KG1 (cell line): Measurements from ENCODE around the gene AAR2.

Experiments
- DNase-seq: peaks from one replicate; lab custom pipeline; 2025; lab: John Stamatoyannopoulos, UW

Gene AAR2

DNA sequence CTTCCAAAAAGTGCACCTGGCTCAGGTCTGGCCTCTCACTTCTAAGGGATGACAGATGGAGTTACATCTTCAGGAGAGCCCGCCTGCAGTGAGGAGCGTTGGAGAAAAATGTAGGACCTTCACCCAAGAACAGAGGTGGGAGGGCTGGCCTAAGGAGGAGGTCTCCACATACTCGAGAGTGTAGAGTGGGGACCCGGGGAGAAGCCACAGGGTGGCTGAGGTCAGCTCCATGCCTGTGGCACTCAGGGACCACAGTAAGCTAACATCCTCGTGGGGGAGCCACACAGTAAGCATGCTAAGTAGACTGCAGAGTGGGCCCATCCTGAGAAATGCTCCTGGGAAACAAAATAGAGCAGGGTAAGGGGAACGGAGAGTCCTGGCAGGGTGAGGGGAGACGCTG lies 24.0 kb downstream of the AAR2 start:
- DNase-seq, result no peak

DNA sequence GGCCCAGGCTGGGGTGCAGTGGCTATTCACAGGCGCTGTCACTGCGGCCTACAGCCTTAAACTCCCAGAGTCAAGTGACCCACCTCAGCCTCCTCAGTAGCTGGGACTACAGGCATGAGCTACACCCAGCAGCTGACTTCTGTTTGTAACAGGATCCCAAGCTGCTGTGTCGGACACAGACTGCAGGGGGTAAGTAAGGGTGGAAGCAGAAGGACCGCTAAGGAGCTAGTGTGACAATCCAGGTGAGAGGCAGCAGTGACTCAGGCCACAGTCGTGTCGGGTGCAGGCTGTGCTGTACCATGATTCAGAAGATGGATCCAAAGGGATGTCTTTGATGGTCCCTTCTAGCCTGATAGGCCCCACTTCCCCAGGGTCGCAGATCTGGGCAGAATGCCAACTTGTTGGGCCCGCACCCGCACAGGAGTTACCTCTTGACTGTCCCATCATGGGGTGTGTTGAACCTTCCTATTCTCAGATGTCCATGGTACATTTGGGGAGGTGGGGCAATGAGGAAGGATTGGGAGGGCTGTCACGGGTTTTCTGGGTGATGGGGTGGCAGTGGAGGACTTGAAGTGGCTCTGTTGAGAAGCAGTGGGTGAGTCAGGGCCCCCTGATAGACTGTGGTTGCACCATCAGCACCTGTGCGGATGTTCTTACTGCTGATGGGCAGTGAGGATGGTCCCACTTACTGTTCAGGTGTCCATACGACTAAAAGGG lies 25.3 kb downstream of the AAR2 start:
- no peak for DNase-seq

DNA sequence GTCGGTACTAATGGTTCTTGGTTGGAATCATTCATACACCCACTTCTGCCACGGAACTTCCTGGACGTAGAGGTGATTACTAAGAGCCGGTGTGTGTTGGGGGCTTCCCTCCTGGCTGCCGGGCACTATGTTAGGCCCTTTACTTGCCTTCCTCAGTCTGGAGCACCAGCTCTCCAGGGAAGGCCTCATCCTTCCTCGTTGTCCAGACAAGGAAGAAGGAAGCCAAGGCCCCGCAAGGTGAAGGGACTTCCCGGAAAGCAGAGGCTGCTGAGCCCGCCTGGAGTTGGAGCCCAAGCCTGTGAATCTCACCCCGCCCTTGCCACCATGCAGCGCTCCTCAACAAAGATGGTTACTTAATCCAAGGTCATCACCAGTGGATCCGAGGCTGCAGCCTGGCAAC lies 26.2 kb downstream of the AAR2 start:
- DNase-seq, result no peak

DNA sequence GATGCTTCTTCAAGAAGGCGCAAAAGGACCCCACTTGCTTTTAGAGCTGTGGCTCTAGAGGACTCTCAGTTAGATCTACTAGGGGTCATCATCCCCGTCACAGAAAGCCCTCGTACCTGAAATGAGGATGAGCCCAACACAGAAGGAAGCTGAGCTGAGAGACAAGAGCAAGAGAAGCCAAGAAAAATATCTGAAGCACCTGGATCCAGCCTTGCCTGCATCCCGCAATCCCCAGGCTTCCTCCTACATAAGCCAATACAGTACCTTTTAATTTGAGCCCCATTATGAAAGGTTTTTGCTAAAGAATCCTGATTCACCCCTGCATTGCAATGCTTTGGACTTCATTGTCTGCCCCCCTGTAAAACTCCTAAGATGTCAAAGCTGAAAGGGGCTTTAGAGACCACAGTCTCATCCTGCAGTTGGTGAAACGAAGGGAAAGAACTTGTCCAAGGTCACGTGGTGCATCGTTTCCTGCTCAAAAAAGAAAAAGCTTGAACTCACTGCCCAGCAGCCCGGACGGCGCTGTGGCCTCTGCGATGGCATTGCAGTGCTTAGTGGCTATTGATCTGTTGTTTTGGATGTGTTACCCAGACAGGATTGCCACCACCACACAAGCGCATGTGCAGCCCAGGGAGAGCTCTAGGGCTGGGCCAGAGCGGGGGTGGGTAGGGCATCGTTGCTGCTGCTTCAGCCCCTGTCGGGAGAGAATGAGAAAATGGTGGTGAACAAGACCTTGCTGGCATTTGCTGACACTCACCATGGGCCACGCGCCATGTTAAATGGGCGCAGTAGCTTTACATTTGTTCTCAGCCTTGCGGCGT lies 28.4 kb downstream of the AAR2 start:
- no peak for DNase-seq

DNA sequence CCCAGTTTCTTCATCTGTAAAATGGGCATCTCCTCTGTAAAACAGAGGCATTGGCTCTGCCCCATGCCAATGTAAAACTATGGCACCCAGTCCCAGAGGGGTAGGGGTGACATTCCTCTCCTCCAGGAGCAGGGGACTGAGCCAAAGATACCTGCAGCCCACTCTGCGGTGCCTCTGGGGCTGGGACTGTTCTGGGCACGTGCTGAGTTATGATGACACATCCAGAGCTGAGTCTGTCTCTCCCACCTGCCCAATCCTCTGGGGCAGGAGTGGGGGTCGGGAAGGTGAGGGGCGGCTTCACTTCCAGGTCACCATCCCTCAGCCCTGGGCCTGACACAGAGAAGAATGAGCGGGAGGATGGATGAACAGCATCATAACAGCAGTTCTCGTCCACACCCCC lies 29.9 kb downstream of the AAR2 start:
- DNase-seq, result no peak

DNA sequence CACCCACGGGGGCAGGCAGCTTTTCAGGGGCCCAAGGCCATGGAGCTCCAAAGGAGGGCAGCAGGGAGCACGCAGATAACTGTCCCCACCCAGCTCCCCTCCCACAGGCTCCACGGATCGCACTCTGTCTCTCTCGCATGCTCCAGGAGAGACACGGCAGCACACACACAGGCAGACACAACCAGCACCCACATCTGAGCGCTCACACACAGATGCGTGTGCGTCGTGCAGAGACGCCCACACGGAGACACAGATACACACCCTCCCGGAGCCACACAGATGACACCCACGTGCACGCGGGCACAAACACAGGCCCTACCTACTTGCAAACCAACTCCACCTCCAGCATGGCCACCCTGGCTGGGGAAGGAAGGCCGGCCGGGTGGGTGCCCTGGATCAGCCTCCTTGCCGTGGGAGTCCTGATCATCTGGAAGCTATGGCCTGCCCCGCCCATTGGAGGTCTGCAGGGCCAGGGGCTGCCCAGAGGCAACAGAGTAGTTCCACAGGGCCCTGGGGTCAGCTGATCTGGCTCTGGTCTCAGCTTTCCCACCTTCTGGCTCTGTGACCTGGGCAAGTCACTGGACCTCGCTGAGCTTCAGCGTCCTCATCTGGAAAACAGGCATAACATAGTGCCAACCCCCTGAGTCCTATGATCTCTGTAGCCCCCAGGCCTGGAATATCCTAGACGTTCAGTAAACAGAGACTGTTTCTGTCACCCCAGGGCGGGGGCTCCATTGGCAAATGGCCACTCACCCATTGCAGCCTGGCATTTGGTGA lies 31.5 kb downstream of the AAR2 start:
- DNase-seq, result no peak

DNA sequence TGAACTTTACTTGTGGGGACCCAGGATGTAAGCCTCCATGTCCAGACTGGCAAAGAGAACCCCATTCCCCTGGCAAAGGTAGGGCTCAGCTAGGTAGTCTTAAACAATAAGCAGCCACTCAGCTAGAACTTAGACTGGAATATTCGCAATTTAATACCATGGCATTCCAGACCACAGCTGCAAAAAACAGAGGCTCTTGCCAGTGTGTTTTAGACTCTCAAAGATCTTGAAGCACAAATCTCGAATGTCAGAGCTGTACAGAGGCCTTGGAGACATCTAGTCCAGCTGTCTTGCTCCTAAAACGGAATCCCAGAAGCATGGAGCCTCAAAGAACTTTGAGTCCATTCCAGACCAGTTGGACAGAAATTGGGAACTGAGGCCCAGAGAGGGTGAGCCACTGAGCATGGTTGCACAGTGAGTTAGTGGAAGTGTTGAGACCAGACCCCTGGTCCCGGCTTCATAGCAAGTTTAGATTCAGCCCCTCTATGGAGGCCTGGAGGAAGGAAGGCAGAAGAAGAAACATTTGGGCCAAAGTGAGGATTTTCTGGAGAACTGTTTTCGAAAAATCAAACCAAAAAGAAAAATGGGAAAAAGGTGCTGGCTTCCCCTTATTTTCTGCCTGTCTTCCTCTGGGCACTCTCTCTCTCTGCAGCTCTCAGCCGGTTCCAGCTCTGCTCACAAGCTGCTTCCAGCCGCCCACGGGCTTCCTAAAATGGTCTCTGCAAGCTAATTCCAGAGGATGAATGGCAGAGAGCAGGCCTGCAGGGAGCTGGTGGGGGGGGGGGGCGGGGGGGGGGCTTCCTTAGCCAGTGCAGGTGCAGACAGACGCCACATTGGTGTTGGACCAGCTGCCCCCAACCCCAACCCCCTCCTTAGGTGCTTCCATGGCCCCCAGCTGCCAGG lies 32.4 kb downstream of the AAR2 start:
- no peak for DNase-seq

DNA sequence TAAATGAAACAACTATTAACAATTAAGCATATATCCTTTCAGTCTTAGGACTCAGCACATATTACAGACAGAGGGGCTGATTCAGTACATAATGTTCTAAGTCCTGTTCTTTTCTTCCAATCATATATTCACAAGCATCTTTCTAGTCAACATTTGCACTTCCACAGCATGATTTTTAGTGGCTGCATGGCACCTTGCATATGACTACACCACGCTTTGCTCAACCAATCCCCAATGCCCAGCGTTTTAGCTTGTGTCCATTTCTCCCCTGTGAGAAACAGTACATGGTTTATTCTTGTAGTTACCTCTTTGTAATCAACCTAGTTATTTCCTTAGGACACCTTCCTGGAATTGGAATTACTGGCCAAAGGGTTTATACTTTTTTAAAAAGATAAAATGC lies 33.2 kb downstream of the AAR2 start:
- DNase-seq, result no peak

DNA sequence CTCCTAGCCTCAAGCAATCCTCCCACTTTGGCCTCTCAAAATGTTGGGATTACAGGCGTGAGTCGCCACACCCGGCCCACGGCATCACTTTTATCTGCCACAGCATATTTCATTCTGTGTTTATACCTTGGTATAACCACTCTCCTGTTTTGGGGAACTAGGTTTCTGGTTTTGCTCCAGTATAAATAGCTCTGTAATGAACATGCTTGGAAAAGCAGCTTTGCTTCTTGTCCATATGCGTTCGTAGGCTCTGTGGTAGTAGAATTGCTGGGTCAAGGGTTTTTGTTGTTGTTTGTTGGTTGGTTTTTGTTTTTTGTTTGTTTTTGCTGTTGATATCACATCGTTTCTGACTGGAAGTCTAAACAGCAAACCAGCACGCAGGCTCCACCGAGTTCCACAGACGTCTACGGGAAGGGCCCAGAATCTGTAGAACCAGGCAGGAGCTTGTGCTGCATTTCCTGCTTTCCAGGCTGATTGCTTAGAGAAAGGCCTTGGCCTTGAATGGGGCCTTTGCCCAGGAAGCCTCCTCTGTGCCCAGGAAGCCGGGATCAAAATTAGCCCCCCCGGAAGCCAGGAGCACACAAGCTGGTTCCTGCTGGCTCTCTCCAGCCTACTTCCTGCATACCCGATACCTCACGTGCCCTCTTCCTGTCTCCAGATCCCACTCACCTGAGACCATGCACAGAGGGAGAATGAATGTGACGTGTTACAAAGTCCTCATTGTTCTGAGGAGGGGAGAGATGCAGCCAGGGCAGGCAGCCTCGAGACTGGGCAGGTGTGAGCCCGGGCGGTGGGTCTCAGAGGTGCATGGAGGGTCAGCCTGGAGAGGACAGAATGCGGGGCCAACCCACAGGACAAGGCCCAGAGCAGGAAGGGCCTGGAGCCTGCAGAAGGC lies 34.7 kb downstream of the AAR2 start:
- DNase-seq, result no peak

DNA sequence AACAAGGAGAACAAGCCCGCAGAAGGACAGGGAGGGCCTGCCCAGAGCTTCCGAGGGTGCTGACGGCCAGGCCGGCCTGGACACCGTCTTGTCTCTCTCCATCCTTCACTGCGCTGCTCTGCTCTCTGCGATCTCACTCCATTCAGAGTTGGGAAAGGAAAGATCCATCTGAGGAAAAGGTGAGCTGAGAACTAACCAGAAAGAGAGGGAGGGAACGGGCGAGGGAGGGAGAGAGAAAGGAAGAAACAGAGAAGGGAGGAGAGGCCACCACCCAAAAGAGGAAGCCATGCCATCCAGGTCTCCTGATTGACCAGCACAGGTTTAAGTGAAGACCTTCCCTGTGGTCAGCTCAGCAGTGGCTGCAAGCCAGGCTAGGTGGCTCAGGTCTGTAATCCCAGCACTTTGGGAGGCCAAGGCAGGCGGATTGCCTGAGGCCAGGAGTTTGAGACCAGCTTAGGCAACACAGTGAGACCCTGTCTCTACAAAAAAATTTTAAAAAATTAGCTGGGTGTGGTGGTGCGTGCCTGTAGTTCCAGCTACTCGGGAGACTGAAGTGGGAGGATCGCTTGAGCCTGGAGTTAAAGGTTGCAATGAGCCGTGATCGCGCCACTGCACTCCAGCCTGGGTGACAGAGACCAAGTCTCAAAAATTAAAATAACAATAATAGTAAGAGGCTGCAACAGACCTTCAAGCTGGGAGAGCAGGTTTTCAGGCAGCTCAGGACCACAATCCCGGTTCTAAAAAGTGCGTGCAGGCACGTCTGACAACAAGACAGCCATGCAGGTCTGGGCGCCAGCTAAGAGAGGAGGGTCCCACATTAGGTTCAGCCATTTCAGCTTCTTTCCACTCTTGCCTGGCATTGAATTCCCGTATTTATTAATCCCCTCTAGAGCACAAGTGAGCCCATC lies 35.6 kb downstream of the AAR2 start:
- no peak for DNase-seq

DNA sequence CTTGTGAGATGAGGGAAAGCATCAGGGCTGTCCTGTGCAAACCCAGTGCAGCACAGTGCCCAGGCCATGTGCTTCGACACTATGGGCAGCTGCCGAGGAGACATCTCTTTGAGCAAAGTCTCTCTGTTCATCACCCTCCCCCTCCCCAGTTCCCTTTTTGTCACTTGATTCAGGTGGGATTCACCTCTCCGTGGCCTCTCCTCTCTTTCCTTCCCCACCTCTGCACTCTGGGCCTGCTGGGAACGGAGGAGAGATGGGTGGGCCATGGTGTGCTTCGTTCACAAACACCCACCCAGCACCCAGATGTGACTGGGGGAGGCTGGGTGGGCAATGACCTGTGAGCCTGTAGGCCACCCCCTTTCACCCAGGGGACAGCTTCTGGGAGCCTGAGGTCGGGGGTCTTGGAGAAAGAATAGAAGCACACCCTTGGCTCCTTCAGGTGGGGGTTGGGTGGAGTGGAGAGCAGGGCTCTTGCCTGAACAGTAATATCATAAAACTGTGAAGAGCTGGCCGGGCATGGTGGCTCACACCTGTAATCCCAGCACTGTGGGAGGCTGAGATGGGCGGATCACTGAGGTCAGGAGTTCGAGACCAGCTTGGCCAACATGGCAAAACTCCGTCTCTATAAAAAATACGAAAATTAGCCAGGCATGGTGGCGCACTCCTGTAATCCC lies 36.4 kb downstream of the AAR2 start:
- DNase-seq, result no peak

DNA sequence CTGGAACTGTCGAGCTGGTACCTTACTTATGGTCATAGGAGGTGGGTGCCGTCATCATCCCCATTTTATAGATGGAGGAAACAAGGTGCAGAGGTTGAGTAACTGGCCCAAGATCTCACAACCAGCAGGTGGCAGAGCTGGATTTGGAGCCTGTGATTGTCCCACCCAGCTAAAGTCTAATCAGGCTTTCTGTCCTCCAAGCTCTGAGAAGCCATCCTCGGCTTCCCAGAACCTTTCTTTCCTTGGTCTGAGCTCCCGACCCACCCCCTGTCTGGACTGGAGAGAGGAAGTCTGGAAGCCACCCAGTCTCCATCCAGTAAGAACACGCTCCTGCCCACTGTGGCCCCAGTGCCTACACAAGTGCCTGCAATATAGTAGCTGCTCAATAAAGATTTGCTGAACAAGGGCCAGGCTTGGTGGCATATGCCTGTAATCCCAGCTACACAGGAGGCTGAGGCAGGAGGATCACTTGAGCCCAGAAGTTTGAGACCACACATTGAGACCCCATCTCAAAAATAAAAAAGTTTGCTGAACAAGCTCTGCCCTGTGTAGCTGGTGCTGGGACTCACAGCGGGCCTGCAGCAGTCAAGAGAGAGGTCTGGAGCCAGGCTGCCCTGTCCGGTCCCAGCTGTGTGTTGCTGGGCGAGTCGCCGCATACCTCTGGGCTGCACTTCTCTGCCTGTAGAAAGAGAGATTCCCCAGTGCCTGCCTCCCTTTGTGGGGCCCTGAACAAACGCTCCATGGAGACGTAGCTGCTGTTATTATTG lies 37.3 kb downstream of the AAR2 start:
- DNase-seq, result no peak

DNA sequence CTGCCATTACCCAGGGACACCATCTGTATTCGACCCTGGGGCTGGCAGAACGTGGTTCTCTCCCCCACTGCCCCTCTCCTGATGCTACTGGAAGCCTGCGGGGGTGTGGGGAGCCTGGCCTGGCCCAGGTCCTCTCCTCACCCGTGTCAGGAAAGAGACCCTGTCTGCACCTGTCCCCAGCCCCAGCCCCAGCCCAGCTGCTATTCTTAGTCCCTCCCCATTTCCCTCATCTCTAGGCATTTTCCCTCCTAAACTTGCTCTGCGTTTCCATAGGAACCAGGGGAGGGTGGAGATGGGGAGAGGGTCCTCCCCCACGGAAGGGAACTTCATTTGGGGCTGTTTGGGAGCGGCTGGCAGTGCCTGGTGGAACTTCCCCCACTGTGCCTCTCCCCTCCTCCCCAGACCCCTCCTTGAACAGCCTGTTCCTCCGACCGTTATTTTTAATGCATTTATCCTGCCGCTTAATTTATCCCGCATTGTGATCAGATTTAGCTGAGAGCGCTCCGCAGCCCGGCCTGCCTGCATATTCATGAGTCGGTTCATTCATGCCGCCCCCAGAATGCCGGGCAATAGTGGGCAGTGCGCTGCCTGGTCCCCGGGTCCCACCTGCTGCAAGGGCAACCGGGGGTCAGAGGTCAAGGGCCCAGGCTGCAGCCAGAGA lies 38.0 kb downstream of the AAR2 start:
- DNase-seq, result no peak

DNA sequence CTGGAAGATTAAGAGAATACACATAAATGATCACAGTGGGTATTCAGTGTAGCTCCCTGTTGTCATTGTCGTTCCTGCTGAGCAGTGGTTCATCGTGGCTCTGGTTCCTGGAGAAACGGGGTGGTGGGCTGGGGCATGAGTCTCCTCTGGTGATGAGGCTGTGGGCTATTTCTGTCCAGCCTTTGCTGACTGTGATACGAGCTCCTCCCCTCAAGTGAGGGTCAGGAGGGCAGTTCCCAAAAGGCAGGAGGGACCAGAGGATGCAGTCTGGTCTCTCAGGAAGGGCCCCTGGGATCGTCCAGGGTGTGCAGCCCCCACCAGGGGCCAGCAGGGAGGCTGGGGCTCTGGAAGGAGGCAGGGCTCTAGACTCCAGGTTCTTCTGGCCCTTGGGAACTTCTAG lies 38.7 kb downstream of the AAR2 start:
- no peak for DNase-seq

DNA sequence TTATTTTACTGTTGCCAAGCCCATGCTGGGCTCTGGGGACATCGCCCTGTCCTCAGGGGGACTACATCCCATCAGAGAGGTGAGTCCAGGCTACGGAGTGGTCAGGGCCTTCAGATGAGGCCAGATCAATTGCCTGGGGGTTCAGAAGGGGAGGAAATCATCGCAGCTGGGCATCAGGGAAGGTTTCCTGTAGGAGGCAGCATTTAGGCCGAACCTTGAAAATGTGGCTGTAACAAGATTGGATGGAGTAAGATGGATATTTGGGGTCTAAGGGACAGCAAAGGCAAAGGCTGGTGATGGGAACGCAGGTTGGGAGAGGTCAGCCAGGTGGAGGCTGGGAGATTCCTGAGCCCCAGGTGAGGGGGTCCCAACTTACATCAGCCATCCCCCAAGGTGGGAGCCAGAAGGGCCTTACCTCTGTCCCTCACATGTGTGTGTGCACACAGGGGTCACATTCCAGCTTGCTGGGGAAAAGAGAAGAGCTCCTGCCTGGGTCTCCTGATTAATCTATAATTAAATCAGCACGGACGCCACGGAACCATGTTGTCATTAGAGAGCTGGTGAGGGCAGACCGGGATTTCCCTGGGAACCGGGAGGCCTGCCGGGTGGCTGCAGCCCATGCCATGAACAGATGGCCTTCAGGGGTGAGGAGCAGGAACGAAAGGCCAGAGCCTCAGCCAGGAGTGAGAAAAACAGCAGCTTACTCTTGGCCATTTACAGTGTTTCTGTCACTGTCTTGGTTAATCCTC lies 39.3 kb downstream of the AAR2 start:
- DNase-seq, result no peak

DNA sequence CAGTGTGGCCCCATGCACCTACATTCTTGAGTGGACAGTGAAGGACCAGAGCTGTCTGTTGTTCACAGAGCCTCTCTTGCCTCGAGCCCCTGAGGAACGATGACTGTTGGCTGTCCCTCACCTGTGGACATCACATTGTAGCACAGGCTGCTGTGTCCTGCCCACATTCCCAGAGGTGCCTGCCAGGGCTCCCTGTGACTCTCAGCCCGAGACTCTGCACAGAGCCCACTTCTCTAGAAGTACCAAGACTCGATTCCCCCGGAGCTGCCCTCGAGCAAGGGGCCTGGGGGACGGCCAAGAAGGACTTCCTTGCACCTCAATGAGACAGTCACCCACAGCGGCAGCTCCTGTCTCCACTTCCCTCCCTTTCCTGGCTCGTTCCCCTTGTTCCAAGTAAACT lies 41.3 kb downstream of the AAR2 start:
- no peak for DNase-seq

DNA sequence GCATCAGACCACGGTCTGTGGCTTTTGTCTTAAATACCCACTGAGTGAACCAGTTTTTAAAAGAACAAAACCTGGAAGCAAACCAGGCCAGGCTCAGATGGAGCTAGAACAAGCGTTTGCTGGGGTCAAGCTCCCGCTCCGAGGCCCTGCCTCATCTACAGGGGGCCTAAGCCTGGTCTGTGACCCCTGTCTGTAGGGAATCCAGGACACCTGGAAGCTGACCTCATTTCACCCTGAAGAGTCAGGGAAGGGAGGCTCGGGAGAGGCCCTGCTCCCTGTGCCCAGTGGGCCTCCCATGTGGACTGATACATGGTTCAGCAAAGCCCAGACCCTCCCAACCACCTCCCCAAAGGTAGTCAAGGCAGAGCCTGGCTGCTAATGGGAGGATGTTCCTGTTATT lies 43.1 kb downstream of the AAR2 start:
- no peak for DNase-seq
